ENCODE measurements around the gene TAX1BP1.

GRCh38 chr7:27759491-27759890 is 19.5 kb downstream of the TAX1BP1 start:
- TF ChIP-seq POLR2A (IDR thresholded peaks at IDR 0.05; ENCODE audit: low read depth, low read length) (no peak), SPI1 (IDR thresholded peaks at IDR 0.05; ENCODE audit: low read depth, low read length) (no peak), POLR2AphosphoS5 (IDR thresholded peaks at IDR 0.05; ENCODE audit: low read depth, low read length) (no peak)

Data from GM12891 (cell line).